Measurements from ENCODE around the gene SOCS2.

DNA sequence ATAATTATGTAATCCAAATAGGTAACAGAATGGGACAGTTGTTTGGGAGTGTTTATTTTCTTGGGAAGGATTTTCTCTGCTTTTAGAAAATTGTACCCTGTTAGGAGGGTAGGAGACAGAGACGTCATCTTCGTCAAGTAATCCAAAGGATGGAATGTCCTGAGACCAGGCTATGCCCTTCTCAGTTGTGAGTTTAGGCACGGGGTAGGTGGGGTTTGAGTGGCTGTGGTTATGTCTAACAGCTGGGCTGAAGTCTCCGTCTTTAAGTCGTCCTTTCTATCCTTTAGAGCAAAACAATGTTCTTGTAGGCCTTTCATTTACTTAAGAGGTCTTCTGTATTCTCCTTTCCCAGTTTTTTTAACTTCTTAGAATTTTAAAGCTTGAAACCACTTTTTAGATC lies 5.7 kb downstream of the SOCS2 start:
- TF ChIP-seq POLR2AphosphoS5 (IDR thresholded peaks at IDR 0.05; ENCODE audit: low read depth, low read length): no peak
- TF ChIP-seq EZH2phosphoT487 (IDR thresholded peaks at IDR 0.05; ENCODE audit: borderline replicate concordance): no peak
- TF ChIP-seq JUND (IDR thresholded peaks at IDR 0.05): no peak
- TF ChIP-seq RAD21 (IDR thresholded peaks at IDR 0.05; ENCODE audit: low read depth): no peak
- TF ChIP-seq, protein P1, sequence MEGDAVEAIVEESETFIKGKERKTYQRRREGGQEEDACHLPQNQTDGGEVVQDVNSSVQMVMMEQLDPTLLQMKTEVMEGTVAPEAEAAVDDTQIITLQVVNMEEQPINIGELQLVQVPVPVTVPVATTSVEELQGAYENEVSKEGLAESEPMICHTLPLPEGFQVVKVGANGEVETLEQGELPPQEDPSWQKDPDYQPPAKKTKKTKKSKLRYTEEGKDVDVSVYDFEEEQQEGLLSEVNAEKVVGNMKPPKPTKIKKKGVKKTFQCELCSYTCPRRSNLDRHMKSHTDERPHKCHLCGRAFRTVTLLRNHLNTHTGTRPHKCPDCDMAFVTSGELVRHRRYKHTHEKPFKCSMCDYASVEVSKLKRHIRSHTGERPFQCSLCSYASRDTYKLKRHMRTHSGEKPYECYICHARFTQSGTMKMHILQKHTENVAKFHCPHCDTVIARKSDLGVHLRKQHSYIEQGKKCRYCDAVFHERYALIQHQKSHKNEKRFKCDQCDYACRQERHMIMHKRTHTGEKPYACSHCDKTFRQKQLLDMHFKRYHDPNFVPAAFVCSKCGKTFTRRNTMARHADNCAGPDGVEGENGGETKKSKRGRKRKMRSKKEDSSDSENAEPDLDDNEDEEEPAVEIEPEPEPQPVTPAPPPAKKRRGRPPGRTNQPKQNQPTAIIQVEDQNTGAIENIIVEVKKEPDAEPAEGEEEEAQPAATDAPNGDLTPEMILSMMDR (IDR thresholded peaks at IDR 0.05 in 2 of 3, conservative IDR thresholded peaks at IDR 0.05 in 1 of 3; ENCODE audit: borderline replicate concordance in 1 of 3, insufficient read depth in 1 of 3, low read depth in 2 of 3, low read length in 2 of 3): no peak

Data from HCT116 (cell line).